RCC 7860 (cell line): Measurements from ENCODE around the gene MEX3D.

Experiments
- DNase-seq: peaks from one replicate; pipeline ENCODE4 v3.0.0-alpha.2; 2015; ENCODE audit warnings: low spot score
- FAIRE-seq: peaks from 2 replicates; lab custom pipeline; 2012; peaks lifted over from hg19 to GRCh38; lab: Jason Lieb, UNC

Gene MEX3D

GRCh38 chr19:1568320-1569019 is at the start of gene MEX3D:
Gene MEX3D, minus strand, starts transcription at chr19:1568325. Its CDS starts 267 bp downstream, at chr19:1568058.
- no peak for FAIRE-seq
- peak; percentile 16 for DNase-seq

GRCh38 chr19:1616875-1617274 is 48.8 kb upstream of the MEX3D start:
- DNase-seq = no peak
- no peak for FAIRE-seq

- FAIRE-seq (no peak), DNase-seq (no peak)
Observed at GRCh38 chr19:1616396-1616795, 48.3 kb upstream of the MEX3D start.

GRCh38 chr19:1615156-1615765 is 47.1 kb upstream of the MEX3D start:
- no peak for FAIRE-seq

GRCh38 chr19:1613808-1614570 is 45.9 kb upstream of the MEX3D start:
- FAIRE-seq (no peak), DNase-seq (no peak)

More at GRCh38 chr19:1615156-1615765, 47.1 kb upstream of the MEX3D start:
- no peak for DNase-seq

- no peak for DNase-seq
- no peak for FAIRE-seq
Observed at GRCh38 chr19:1613146-1613545, 45.0 kb upstream of the MEX3D start.

GRCh38 chr19:1612114-1613086 is 44.3 kb upstream of the MEX3D start:
- FAIRE-seq (no peak), DNase-seq (no peak)

- DNase-seq (no peak), FAIRE-seq (no peak)
Observed at GRCh38 chr19:1611353-1611752, 43.2 kb upstream of the MEX3D start.

- no peak for FAIRE-seq
- DNase-seq = no peak
Observed at GRCh38 chr19:1610579-1610978, 42.5 kb upstream of the MEX3D start.

GRCh38 chr19:1609680-1610474 is 41.8 kb upstream of the MEX3D start:
- DNase-seq (no peak), FAIRE-seq (no peak)

- no peak for FAIRE-seq
- no peak for DNase-seq
Observed at GRCh38 chr19:1609103-1609396, 40.9 kb upstream of the MEX3D start.

- DNase-seq (no peak), FAIRE-seq (no peak)
Observed at GRCh38 chr19:1608359-1609102, 40.4 kb upstream of the MEX3D start.

GRCh38 chr19:1606138-1606651 is 38.1 kb upstream of the MEX3D start:
- DNase-seq (no peak), FAIRE-seq (no peak)

GRCh38 chr19:1605236-1606137 is 37.4 kb upstream of the MEX3D start, which contains the start of gene UQCR11:
Gene UQCR11, minus strand, starts transcription at chr19:1605462. Its CDS starts 53 bp downstream, at chr19:1605409.
- FAIRE-seq (peak; percentile 53), DNase-seq (peak; percentile 92)

GRCh38 chr19:1602091-1602707 is 34.1 kb upstream of the MEX3D start:
- FAIRE-seq = no peak
- DNase-seq = no peak

GRCh38 chr19:1601613-1602064 is 33.5 kb upstream of the MEX3D start:
- FAIRE-seq (no peak), DNase-seq (no peak)

- FAIRE-seq = no peak
- no peak for DNase-seq
Observed at GRCh38 chr19:1599460-1599846, 31.3 kb upstream of the MEX3D start.
